ENCODE results near the gene HSP90B1. TPM values are rescaled to one million over a fixed set of nuclear protein-coding genes. Genes with fewer than 3 reads are reported as not detected.
A peak's percentile ranks its signal among the peaks of the same experiment; 100 is the strongest.

Gene HSP90B1
- total and polyA plus RNA-seq, 7 donors = 85.7 to 238 (median 129) TPM

- Histone ChIP-seq H3K4me1 (peaks cover 20% of the 10 kb centered on the region), H3K36me3 (ENCODE audit: insufficient read depth in 1 of 2, low read depth in 1 of 2) (peaks cover 6 to 33% of the 10 kb centered on the region in 2 donors), H3K4me3 (peak overlapping the region; percentile 99), H3K9me3 (no peaks in the 10 kb centered on the region), H3K27me3 (ENCODE audit: insufficient read depth in 3 of 3, low read length in 2 of 3) (no peaks in the 10 kb centered on the region), H3K27ac (peak overlapping the region; percentile 91)
- DNase-seq = no peak
- intact Hi-C loops (cut with DNase I) = loop anchor here (1.0 to 10.0 kb wide), 3 partner anchors 9 to 348 kb away; partner anchors contain the start of genes TDG (in 2 of the 2), EID3 (in 1 of the 2) and HSP90B1 (in 1 of the 2)
- WGBS, 3 donors = 0% methylated on average over 25 to 31 of the region's 31 CpGs
- TF ChIP-seq CTCF (IDR thresholded peaks at IDR 0.05) = no peak
- peak; percentile 37 to 58 (median 48) for ATAC-seq
Observed at GRCh38 chr12:103956509-103957027, 26.4 kb downstream of the HSP90B1 start.

DNA sequence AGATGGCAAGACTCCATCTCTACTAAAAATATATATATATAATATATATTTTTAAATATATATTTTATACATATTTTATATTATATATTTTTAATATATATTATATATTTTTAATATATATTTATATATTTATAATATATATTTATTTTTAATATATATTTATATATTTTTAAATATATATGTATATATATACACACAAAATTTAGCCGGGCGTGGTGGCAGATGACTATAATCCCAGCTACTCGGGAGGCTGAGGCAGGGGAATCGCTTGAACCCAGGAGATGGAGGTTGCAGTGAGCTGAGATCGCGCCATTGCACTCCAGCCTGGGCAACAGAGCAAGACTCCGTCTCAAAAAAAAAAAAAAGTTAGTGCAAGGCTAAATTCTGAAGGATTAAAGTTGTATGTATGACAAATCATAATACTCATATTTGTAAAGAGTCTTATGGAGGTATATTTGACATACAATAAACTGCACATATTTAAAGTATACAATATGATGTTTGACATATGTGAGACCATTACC, 27.7 kb downstream of the HSP90B1 start:
- TF ChIP-seq CTCF (IDR thresholded peaks at IDR 0.05) = no peak
- WGBS, 3 donors = 83 to 89% (median 85%) methylated on average over 7 of the region's 7 CpGs

GRCh38 chr12:103958621-103959020, 28.4 kb downstream of the HSP90B1 start:
- no peaks in the 10 kb centered on the region for H3K9me3 ChIP-seq
- no peak overlapping the region for H3K4me3 ChIP-seq
- H3K27ac ChIP-seq = peak overlapping the region; percentile 91
- intact Hi-C loops (cut with DNase I) = loop anchor here in 1 of 2 donors (10.0 kb wide), 1 partner anchor 346 kb away; the partner anchor contains the start of gene EID3
- peaks cover 20% of the 10 kb centered on the region for H3K4me1 ChIP-seq
- no peak for ATAC-seq
- TF ChIP-seq CTCF (IDR thresholded peaks at IDR 0.05) = no peak
- whole genome bisulfite sequencing, 3 donors = 59 to 73% (median 68%) methylated on average over 1 of the region's 1 CpG
- H3K27me3 ChIP-seq (ENCODE audit: insufficient read depth in 3 of 3, low read length in 2 of 3) = no peaks in the 10 kb centered on the region
- no peak for DNase-seq
- peaks cover 6 to 13% of the 10 kb centered on the region in 2 donors for H3K36me3 ChIP-seq (ENCODE audit: insufficient read depth in 1 of 2, low read depth in 1 of 2)

More for the DNA sequence above, 27.7 kb downstream of the HSP90B1 start:
- peak overlapping the region; percentile 99 for H3K4me3 ChIP-seq
- no peak for DNase-seq
- peak overlapping the region; percentile 91 for H3K27ac ChIP-seq
- no peaks in the 10 kb centered on the region for H3K27me3 ChIP-seq (ENCODE audit: insufficient read depth in 3 of 3, low read length in 2 of 3)
- H3K9me3 ChIP-seq = no peaks in the 10 kb centered on the region
- no peak for ATAC-seq
- peaks cover 6 to 20% of the 10 kb centered on the region in 2 donors for H3K36me3 ChIP-seq (ENCODE audit: insufficient read depth in 1 of 2, low read depth in 1 of 2)
- intact Hi-C loops (cut with DNase I) = loop anchor here (1.0 to 10.0 kb wide), 3 partner anchors 7 to 347 kb away; partner anchors contain the start of genes EID3 (in 1 of the 2), HSP90B1 (in 1 of the 2) and TDG (in 1 of the 2)
- H3K4me1 ChIP-seq = peaks cover 20% of the 10 kb centered on the region

GRCh38 chr12:103960616-103961227, 30.5 kb downstream of the HSP90B1 start:
- no peak overlapping the region for H3K27ac ChIP-seq
- no peak for TF ChIP-seq CTCF (IDR thresholded peaks at IDR 0.05)
- ATAC-seq = no peak
- no peaks in the 10 kb centered on the region for H3K36me3 ChIP-seq (ENCODE audit: insufficient read depth in 1 of 2, low read depth in 1 of 2)
- peaks cover 22% of the 10 kb centered on the region for H3K4me1 ChIP-seq
- no peaks in the 10 kb centered on the region for H3K27me3 ChIP-seq (ENCODE audit: insufficient read depth in 3 of 3, low read length in 2 of 3)
- no peak for DNase-seq
- H3K4me3 ChIP-seq = no peak overlapping the region
- no peaks in the 10 kb centered on the region for H3K9me3 ChIP-seq
- 54 to 61% (median 57%) methylated on average over 7 of the region's 7 CpGs for WGBS, 3 donors
- intact Hi-C loops (cut with DNase I) = no loop called here
